ENCODE measurements around the gene IQGAP2.
"Not testable (repeated sequence)": the region's sequence is repeated elsewhere in the genome, so short reads cannot be mapped to it uniquely, and the experiment has no call there.

Gene IQGAP2

DNA sequence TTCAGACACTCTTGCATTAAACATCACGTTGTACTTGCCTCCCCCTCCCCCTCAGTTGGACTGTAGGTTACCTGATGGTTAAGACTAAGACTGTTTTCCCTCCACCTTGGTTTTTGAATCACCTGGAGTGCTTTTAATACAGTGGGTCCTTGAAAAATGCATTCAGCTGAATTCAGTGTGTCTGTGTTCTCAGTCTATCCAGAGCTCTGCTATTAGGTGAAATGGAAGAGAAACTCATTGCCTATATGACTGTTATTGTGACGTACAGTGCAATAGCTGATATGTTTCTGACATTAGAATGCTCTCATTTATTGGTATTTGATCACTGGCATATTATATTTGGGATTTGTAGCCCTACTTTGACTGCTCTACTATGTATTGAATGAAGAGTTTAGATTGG is 111.6 kb downstream of the IQGAP2 start:
- no peak for DNase-seq

DNA sequence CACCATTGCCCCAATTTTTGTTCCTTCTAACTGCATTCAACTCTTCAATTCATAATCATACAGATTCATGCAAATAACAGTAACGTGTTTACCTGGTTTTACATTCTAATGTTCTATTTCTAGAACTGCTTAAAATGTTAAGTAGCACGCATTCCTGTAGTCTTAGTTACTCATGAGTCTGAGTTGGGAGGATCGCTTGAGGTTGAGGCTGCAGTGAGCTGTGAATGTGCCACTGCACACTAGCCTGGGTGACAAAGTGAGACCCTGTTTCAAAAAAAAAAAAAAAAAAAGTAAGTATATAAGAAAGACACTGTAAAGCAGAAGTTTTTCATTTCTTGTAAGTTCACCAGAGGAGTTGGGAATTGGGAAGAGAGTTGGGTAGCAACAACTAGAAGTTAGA is 114.2 kb downstream of the IQGAP2 start:
- no peak for DNase-seq

DNA sequence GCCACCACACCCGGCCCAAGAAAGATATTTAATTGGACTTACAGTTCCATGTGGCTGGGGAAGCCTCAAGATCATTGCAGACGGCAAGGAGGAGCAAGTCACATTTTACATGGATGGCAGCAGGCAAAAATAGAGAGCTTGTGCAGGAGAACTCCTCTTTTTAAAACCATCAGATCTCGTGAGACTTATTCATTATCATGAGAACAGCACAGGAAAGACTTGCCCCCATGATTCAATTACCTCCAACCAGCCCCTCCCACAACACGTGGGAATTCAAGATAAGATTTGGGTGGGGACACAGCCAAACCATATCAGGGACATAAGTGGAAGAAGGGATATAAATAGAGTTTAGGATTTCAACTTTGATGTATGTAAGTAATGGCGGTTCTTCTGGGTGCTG is 115.2 kb downstream of the IQGAP2 start:
- not testable (repeated sequence) for DNase-seq

DNA sequence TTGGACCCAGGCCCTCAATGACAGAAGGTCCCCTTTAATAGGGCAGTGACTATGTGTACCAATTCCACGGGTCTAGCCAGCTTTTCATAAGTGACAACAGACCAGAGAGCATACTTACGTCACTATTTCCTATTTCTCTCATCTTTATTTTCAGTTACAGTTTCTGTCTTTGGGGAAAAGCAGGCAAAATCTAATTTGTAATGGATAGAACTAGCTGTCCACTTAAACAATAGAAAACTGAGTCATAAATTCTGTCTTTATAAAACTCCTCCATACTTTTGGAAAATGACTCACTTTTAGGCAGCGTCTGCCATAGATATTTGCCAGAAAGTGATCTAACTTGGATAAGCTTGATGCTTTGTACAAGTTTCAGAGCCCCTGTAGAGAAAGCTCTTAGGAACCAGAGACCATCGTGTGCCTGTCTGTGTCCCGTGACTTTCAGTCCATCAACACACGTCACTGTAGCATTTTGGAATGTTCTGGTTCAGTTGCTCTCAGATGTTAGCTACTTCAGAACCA is 118.2 kb downstream of the IQGAP2 start:
- peak in 1 of 2 donors; percentile 20 for DNase-seq

DNA sequence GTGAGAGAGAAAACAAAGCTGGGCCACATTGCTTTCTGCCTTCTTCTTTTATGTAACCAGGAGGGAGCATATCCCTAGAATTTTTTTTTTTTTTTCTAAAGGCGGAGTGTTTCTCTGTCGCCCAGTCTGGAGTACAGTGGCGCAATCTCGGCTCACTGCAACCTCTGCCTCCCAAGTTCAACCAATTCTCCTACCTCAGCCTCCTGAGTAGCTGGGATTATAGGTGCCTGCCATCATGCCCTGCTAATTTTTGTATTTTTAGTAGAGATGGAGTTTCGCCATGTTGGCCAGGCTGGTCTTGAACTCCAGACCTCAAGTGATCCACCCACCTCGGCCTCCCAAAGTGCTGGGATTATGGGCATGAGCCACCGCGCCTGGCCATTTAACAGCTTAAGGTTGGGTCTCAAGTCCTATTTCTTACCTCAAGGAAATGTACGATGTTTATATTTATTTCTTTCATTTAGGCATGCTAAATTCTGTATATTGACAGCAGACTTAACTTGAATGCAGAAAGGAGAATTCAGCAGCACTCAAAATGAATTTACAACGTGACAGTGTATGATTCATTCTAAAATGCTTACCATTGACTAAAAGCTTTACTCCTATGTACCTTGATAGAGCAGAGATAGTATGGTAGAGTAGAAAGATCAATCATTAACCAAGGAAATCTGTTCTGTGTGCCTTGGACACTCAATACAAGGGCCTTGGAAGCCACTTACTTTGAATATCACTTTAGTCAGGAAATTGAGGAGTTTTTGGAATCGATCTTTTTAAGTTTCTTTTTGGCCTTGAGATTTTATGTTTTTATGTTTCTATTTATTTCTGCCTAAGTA is 119.2 kb downstream of the IQGAP2 start:
- no peak for DNase-seq

DNA sequence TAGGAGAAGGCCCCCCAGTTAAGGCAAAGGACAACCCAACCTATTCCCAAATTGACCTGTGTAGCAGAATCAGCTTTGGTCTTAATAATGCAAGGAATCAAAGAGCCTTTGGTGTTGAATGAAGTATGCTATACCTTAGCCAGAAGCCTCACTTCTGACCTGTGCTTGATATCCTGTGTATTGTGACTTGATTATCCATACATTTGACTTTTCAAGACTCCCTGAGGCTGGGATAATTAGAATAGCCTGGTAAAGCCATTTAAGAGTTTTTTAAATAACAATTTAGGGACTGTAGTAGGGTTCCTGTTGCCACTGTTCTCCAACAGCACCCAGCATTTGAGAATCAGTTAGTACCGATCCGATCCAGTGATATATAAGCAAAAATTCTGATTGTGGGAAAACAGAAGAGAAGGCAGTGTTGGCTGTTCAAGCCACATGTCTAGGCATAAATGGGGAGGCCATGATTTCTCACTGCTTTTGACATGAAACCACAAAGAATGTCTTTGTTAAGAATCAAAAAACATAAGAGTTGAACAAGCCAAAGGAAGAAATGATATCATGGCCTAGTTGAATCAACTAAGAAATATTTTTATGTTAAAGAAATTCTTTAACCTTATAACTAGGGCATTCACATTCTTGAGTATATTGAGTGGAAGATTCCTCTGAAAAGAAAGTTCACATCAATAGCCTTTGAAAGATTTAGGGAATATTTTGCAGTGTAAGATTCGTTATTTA is 121.2 kb downstream of the IQGAP2 start:
- DNase-seq: no peak

DNA sequence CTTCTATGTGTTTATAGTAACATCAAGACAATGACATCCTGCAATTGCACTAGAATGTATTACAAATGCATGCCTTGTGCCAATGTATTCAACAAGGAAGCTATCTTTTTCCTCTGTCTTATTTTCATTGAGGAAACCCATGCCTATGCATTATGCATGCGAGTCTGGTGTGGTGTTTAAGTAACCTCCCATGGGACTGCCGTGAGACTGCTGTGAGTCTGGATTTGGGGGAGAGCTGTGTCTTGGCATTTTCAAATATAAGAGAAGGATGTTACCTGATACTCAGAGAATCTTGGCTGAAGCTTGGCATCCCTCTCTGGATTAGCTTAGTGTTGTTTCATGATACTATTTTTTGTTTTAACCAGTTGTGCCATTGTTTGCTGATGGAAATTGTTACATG is 121.8 kb downstream of the IQGAP2 start:
- DNase-seq: no peak

DNA sequence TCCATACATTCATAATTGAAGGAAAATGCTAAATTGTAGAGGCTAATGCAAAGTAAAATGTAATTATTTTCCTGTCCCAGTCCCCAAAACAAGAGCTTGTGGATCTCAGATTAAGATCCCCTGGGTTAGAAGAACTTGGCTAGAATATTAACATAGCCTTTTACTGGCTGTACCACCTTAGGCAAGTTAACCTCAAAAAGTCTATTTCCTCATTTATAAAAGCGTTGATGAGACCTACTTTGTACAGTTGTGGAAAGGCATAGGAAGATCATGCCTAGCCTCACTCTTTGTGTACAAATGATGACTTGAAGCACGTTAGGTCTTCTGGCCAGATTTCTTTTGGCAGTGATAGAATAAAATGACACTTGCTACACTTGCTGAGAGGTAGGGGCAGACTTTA is 122.9 kb downstream of the IQGAP2 start:
- DNase-seq: no peak

DNA sequence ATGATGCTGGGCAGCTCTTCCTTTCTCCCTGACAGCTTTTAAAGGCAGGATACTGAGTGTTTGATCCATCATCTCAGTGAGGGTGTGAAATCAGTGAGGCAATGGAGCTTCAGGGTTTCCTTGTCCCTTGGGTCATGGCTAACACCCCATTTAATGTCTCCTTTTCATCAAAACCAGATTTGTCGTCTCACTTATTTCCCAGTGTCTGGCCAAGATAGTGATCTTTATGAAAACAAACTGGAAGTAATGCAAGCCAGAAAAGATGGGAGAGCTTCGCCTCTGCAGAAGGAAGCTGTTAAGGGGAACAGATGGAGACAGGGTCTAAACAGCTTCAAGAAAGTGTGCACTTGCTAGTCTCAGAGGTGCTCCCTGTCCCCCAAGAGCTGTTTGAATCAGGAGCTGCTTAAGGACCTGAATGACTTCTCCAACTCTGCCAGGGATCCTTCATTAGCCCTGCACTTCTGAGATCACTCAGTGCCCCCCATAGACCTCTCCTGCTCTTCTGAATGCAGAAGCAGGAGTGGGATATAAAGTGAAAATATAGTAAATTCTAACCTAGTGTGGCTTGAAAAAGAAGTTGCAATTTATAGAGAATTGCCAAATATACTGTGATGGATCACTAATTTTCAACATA is 124.0 kb downstream of the IQGAP2 start:
- DNase-seq: no peak

DNA sequence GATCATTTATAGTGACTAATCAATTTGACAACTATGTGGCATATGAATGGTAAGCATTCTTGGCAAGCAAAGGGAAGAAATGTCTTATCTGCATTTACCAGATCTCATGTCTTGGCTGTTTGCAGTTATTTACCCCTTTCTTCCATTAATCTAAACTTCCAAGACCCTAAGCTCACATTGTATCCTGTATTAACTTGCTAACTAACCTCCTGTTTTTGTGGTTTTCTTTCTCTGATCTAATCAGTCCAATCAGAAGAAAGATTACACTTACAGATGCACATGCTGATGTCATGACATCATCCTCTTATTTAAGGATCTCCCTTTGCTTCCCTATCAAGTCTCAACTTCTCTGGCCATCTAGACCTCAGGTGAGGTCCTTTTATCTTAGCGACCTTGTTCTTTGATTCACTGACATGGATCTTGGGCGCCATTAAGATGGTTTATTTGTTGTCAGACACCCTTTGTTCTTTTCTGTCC is 124.6 kb downstream of the IQGAP2 start:
- no peak for DNase-seq

DNA sequence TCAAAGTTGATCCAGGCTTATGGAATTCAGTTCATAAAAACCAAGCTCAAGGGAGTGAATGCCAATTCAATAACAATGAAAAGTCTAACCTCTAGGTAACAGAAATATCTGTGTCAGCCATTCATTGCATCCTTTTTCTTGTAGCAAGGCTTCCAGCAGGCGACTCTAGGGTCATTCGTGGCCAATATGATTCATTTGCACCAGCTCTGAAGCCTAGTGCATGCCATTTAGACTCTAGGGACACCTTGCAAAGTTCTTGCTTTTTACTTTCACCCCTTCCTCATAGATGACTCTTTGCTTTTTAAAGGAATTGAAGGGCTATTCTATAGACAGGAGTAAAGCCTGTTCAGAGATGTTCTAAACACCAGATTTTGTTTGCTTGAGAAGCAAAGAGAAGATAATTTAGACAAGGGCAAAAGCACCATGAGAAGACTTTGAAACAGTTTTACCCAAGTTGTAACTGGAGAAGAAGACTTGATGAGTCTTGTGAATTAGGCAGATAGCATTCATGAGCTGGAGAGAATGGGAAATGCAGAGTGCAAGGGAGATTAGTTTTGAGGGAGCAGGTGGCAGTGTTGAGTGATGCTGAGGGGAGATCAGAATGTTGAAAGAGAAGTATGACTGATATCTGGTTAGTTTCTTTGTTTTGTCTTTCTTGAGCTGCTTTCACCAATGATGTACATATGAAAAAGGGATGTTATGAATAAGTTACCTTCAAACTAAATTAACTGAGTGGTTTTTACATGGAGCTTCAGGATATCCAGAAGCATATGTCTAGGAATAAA is 125.7 kb downstream of the IQGAP2 start:
- DNase-seq: no peak

DNA sequence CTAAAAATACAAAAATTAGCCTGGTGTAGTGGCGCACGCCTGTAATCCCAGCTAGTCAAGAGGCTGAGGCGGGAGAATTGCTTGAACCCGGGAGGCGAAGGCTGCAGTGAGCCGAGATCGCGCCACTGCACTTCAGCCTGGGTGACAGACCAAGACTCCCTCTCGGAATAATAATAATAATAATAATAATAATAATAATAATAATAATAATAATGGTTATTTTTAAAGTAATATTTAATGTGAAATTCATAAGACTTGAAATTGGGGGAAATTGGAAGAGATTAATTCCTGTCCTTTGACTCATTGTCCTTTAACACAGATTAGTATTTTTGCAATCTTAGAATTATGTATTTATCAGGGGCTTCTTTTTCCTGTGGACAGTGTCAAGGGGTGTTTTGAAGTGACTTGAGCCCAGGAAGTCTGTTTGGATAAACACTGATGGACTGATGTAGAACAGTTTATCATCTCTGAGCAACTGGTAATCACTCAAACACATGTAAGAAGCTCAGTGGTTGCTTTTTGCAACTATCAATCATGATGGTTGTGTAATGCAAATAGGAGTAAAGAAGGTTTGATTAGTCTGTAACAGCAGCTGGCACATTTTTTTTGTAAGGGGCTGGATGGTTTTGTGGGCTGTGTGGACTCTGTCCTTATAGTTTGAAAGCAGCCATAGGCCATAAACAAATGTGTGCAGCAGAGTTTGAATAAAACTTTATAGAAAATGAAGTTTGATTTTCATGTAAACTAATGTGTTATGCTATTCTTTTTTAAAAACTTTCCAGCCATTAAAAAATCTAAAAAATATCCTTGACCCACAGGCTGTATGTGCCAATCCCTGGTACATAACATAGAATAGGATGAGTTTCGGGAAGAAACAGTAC is 126.6 kb downstream of the IQGAP2 start:
- DNase-seq: no peak

DNA sequence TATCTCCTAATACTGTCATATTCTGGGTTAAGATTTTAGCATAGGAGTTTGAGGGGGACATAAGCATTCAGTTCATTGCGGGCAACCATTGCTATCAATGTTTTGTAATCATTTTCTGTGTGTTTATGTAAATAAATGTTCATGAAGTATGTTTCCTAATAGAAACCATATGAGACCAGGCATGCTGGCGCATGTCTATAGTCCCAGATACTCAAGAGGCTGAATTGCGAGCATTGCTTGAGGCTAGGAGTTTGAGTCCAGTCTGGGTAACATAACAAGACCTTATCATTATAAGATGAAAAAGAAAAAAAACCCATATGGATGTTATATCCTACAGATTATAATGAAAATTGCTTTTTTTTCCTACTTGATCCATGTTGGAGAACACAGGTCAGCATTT is 129.0 kb downstream of the IQGAP2 start:
- DNase-seq: no peak

DNA sequence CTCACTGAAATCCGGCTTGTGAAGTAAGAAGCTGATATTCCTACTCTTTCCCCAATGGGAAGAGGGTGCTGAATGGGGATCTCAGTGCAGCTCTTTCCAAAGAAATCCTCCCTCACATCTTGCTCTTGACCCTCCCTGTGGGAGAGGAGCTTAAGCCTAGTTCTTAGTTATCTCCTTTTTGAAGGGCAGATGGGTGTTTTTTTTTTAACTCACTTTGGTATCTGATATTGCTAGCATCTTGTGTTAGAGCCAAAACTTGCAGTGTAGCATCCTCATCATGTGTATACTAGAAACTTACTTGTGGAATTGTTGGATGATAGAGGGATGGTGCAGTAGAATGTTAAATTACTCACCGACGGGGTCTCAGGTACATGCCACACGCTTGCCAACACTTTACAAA is 129.9 kb downstream of the IQGAP2 start:
- no peak for DNase-seq

DNA sequence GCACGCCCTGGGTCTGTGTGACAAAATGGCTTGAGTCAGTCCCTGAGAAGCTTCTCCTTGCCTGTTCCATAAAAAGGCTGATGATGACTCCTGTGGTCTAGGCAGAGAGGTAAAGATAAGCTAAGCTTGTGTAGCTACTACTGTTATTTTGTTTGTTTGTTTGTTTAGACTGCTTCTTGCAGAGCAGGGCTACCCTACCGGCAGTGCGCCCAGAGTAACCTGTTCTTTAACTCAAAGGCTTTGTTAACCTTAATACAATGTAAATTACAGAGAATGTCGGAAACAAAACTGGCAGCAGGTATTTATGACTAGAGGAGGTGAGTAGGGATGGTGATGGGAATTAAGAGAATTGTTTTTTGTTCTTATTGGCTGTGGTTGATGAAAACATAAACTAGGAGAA is 132.5 kb downstream of the IQGAP2 start:
- no peak for DNase-seq

DNA sequence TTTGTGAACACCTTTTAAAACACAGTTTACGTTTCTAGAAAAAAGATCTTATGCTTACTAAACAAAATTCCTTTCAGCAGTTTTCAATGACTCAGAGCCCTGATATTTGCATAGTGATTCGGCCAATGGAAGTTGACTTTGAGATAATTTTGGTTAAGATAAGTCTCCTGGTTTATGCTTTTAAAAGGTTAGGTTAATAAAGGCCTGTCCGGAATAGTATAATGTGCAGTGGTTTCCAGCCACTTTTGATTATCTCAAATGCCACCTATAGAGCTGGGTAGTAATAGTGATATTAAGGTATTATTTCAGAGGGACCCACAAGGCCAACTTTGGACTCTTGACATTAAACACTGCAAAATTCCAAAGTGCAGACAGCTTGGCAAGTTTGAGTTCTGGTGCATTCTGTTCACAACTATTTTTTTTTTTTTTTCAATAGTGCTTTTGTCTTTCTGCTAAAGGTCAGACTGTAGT is 134.0 kb downstream of the IQGAP2 start:
- DNase-seq: no peak

DNA sequence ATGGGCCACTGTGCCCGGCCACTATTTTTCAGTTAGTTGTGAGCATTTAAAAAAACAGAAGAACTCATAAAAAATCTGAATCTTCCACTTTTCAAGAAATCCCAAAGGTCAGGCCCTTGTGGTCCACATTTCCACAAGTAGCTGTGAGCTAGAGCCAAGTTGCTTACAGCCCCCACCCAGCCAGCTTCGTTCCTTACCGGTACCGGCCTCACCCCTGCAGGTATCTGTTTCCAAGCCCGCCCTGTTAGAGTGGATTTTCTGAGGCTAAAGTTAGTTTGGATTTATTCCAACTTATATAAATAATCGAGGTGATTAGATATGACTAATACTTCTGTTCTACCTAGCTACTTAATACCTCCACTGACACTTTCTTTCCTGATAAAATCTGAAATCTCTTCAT is 139.2 kb downstream of the IQGAP2 start:
- no peak for DNase-seq

DNA sequence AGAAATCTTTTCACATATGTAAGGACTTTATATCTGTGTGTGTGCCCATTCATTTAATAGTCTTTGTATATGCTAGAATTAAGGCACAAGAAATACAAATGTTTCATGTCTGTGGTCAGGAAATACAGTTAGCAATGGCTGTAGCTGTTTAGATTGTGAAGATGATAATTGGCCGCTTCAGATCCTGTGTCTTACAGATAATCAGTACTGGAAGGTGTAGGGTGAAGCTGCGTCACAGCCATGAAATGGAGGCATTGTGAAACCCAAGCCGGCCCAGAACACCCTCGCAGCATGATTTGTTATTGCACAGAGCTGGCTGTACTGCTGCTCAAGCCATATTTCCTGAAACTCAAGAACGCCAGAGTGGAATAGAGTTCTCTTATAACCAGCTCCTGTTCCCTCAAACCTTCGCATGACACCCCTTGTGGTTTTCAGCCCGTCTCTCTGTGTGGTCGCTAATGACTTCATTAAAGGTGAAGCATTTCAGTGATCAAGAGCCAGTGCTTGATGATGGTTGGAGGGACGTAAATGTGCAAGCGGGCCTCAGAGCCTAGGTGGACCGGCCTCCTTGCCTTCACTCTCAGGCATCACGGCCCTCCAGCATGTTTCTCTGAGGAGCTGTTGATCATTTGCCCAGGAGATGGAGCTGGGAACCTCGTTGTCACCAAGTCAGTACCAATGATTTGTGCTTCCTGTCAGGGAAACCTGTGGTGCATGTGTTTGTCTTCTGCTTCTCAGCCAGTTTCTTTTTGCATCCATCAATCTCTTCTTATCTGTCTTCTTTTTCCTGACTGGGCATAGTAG is 140.0 kb downstream of the IQGAP2 start:
- peak; percentile 64 to 77 for DNase-seq

DNA sequence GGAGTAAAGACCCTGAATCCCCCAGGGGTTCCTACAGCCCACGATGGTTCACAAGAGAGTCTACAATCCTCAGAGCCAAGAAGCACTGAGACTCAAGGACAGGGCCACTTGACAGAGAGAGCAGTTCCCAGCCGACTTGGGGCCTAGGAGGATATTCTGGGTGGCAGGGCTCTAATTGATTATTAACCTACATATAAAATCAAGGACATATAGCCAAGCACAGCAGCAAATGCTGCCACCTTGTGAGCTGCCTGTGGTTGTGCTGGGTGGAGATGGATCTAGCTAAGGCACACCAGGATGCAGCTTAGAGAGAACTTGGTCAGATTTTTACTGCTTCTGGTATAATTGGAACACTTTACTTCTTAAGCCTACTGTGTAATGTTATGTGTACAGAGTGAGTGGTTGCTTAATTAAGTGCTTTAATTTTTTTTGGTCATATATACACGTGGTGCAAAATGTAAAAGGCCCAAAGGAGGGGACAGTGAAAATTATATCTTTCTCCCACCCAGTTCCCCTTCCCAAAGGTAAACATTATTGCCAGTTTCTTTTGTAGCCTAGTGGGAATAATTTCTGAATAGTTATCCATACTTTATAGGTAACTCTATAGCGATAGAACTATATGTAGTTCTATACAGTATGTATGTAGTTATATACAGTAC is 141.3 kb downstream of the IQGAP2 start:
- peak; percentile 72 to 78 for DNase-seq

DNA sequence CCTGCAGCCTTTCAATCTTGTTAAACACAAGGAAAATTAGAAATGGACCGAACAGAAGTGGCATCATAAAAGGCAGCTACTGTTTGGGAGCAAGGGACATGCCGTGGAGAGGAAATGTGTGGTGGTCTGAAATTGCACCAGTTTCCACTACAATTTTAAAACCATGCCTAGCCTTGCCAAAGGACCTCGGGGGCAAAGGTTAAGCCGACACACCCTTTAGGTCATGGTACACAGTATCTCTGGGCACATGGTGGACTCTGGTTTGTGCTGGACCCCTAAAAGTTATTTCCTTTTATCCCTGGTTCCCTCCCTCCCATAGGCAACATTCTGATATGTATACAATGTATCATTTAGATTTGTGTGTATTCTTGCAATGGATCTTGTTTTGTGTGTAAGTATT is 142.1 kb downstream of the IQGAP2 start:
- DNase-seq: no peak

Measured in CD4-positive, alpha-beta T cell treated with Interleukin-4 for 1 hour (primary cell).